ENCODE data around the gene CITED2.

The CITED2 gene

DNA sequence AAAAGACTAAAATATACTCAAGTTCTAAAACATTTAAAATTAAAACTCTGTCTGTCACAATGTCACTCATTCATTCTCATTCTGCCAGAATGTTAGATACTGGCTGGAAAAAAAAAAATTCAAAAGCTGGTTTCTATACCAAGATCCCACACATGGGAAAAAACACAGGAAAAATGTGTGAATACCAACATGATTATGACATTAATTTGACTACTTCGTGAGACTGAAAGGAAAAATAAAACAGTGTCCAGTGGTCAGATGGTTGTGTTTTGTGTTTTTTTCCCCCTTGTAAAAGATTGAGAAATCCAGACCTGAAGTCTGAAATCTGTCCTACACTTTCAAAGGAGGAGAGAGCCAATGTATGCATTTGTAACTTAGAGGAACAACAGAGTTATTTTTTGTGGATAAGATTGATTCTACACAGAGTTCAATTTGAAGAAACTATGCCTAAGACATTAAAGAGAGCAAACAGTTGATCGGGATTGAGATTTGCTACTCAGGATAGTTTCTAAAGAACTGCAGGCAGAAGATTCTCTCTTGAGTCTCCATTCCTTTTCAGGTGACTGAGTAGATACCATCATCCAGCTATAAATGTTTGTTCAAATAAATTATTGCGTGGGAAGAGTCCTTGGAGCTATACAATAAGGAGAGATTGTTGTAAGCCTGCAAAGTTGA lies 43.5 kb downstream of the CITED2 start:
- H3K27ac Mint-ChIP-seq: no peak overlapping the region
- H3K4me1 Mint-ChIP-seq: peaks cover 32% of the 10 kb centered on the region
- H3K4me3 Mint-ChIP-seq: no peak overlapping the region
- no peaks in the 10 kb centered on the region for H3K27me3 Mint-ChIP-seq
- no peaks in the 10 kb centered on the region for H3K9me3 Mint-ChIP-seq
- H3K36me3 Mint-ChIP-seq: no peaks in the 10 kb centered on the region

DNA sequence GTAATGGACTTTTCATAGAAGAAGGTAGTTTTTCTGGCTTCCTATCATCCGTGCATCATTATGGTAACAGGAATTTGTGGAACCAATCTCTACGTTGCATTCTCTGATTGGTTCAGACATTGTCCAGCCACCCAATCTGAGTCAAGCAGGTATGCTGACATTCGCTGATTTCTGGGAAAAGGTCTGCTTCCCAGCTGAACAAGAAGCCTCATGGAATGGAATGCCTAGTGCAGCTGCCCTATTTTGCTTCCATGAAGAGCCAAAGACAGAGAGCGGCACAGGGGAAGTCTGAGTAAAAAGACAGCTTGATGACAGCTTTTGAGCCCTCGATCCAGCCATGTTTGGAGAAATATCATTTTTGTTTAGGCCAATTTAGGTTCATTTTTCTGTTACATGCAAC lies 44.1 kb downstream of the CITED2 start:
- H3K4me3 Mint-ChIP-seq: no peak overlapping the region
- no peak overlapping the region for H3K27ac Mint-ChIP-seq
- H3K4me1 Mint-ChIP-seq: peaks cover 35% of the 10 kb centered on the region
- no peaks in the 10 kb centered on the region for H3K27me3 Mint-ChIP-seq
- no peaks in the 10 kb centered on the region for H3K36me3 Mint-ChIP-seq
- no peaks in the 10 kb centered on the region for H3K9me3 Mint-ChIP-seq

- peaks cover 33% of the 10 kb centered on the region for H3K4me1 Mint-ChIP-seq
- peak overlapping the region; percentile 62 for H3K27ac Mint-ChIP-seq
- H3K27me3 Mint-ChIP-seq: no peaks in the 10 kb centered on the region
- no peaks in the 10 kb centered on the region for H3K36me3 Mint-ChIP-seq
- H3K9me3 Mint-ChIP-seq: no peaks in the 10 kb centered on the region
- no peak overlapping the region for H3K4me3 Mint-ChIP-seq
These were observed 45.2 kb downstream of the CITED2 start for GRCh38 chr6:139329224-139329623.

DNA sequence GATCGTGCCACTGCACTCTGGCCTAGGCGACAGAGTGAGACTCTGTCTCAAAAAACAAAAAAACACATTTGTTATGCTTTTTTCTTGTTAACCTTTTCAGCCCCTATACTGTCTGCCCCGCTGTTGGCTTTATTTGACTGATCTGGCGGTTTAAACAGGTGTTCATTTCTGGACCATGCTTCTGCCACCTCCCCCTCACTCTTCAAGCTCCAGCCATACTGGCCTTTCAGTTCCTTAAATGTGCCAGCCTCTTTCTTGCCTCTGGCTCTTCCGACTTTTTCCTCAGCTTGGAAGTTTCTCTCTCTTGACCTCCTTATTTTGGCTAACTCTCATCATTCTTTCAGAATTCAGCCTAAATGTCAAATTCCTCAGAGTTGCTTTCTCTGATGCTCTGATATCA lies 47.4 kb downstream of the CITED2 start:
- H3K36me3 Mint-ChIP-seq: peaks cover 6% of the 10 kb centered on the region
- peaks cover 54% of the 10 kb centered on the region for H3K4me1 Mint-ChIP-seq
- peaks cover 8% of the 10 kb centered on the region for H3K9me3 Mint-ChIP-seq
- no peaks in the 10 kb centered on the region for H3K27me3 Mint-ChIP-seq
- H3K4me3 Mint-ChIP-seq: no peak overlapping the region
- H3K27ac Mint-ChIP-seq: no peak overlapping the region

- H3K27me3 Mint-ChIP-seq: no peaks in the 10 kb centered on the region
- peaks cover 6% of the 10 kb centered on the region for H3K36me3 Mint-ChIP-seq
- peaks cover 8% of the 10 kb centered on the region for H3K9me3 Mint-ChIP-seq
- H3K4me1 Mint-ChIP-seq: peaks cover 58% of the 10 kb centered on the region
- peak overlapping the region; percentile 84 for H3K27ac Mint-ChIP-seq
- H3K4me3 Mint-ChIP-seq: peak overlapping the region; percentile 64
These were observed 48.8 kb downstream of the CITED2 start for GRCh38 chr6:139325686-139326085.

GRCh38 chr6:139325125-139325524 lies 49.3 kb downstream of the CITED2 start:
- Mint-ChIP-seq H3K27me3 (no peaks in the 10 kb centered on the region), H3K36me3 (peaks cover 6% of the 10 kb centered on the region), H3K27ac (no peak overlapping the region), H3K4me1 (peaks cover 61% of the 10 kb centered on the region), H3K4me3 (no peak overlapping the region), H3K9me3 (peaks cover 8% of the 10 kb centered on the region)

- Mint-ChIP-seq H3K4me3 (peak overlapping the region; percentile 88), H3K27ac (peak overlapping the region; percentile 98), H3K36me3 (peaks cover 6% of the 10 kb centered on the region), H3K4me1 (peaks cover 56% of the 10 kb centered on the region), H3K27me3 (no peaks in the 10 kb centered on the region), H3K9me3 (peaks cover 8% of the 10 kb centered on the region)
These were observed 50.2 kb downstream of the CITED2 start for GRCh38 chr6:139324301-139324555.

DNA sequence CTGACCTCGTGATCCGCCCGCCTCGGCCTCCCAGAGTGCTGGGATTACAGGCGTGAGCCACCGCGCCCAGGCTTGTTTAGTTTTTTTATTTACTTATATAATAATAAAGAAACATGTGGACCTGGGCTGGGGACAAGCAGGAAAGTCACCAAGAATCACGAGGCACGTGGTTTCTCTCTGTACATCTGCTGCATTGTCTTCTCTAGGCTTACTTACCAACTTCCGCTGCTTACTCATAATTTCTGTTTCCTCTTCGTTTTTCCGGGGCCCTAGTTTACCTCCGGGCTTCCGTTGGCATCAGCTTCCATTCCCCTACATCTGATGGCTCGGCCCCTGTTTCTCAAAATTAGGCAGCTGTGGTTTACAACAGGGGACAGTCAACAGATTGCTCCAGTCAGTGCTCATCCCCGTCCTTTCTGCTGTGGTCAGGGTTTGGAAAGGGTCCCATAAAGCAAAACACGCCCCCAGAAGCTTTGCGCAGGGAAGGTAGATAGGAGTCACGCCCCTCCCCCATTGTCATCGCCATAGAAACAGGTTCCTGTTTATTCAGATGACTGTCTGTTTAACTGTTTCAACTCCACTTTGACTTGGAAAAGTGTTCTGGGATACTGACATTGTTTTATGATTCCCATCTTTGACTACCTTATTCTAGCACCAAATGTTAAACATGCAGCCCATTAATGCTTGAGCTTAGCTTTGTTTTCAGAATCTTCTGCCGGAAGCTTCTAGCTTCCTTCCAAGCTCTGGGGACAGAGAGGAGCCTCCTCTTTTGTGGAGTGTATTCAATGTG lies 50.7 kb downstream of the CITED2 start:
- H3K9me3 Mint-ChIP-seq: peaks cover 8% of the 10 kb centered on the region
- peaks cover 6% of the 10 kb centered on the region for H3K36me3 Mint-ChIP-seq
- H3K27me3 Mint-ChIP-seq: no peaks in the 10 kb centered on the region
- peak overlapping the region; percentile 98 for H3K27ac Mint-ChIP-seq
- peak overlapping the region; percentile 88 for H3K4me3 Mint-ChIP-seq
- H3K4me1 Mint-ChIP-seq: peaks cover 55% of the 10 kb centered on the region

Measured in activated naive CD4-positive, alpha-beta T cell treated with anti-CD3 and anti-CD28 coated beads, Interleukin-2, amount 50 U/mL, for 24 hours (primary cell).